ENCODE data around the gene CYP46A1.

The CYP46A1 gene

DNA sequence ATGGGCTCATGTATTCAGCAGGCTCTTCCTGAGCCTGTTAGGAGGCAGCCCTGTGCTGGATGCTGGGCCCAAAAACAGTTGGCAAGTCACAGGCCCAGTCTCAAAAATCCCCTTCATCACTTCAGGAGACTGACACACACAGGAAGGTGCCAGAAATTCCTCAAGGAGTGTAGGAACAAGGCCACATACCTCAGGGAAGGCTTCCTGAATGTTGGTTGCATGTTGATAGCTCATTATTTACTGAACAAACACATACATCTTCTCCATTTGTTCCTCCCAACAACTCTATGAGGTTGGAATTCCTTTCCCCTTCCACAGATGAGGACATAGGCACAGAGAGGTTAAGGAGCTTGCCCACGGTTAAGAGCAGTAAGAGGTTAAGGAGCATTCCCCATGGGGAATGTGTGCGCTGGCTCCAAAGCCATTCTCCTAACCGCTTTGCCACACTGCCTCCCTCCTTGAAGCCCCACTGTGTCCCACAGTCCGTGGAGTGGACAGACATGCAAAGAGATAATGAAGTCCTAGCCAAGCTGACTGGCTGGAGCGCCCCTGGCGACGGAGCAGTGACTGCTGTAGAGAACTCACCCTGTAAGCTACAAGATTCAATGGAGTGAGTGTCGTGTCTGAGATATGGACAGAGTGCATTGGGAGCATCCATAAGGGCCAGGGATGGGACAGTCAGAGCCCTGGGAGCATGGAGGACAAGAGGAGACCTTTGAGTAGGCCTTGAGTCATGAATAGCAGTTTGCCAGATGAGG, 35.9 kb upstream of the CYP46A1 start:
- Histone ChIP-seq H3K36me3 (ENCODE audit: control insufficient read depth, insufficient read depth, low read length) (no peaks in the 10 kb centered on the region), H3K27me3 (replicated peaks; ENCODE audit: control insufficient read depth, insufficient read depth, low read length) (no peaks in the 10 kb centered on the region; the same call in none of the 2 replicates), H3K4me3 (replicated peaks; ENCODE audit: low read depth, low read length) (no peak overlapping the region)
- TF ChIP-seq, protein P1, sequence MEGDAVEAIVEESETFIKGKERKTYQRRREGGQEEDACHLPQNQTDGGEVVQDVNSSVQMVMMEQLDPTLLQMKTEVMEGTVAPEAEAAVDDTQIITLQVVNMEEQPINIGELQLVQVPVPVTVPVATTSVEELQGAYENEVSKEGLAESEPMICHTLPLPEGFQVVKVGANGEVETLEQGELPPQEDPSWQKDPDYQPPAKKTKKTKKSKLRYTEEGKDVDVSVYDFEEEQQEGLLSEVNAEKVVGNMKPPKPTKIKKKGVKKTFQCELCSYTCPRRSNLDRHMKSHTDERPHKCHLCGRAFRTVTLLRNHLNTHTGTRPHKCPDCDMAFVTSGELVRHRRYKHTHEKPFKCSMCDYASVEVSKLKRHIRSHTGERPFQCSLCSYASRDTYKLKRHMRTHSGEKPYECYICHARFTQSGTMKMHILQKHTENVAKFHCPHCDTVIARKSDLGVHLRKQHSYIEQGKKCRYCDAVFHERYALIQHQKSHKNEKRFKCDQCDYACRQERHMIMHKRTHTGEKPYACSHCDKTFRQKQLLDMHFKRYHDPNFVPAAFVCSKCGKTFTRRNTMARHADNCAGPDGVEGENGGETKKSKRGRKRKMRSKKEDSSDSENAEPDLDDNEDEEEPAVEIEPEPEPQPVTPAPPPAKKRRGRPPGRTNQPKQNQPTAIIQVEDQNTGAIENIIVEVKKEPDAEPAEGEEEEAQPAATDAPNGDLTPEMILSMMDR (IDR thresholded peaks at IDR 0.05; ENCODE audit: insufficient read depth, low read length, poor library complexity, severe bottlenecking), result no peak
- no peak for DNase-seq (ENCODE audit: extremely low read depth, insufficient read length)

DNA sequence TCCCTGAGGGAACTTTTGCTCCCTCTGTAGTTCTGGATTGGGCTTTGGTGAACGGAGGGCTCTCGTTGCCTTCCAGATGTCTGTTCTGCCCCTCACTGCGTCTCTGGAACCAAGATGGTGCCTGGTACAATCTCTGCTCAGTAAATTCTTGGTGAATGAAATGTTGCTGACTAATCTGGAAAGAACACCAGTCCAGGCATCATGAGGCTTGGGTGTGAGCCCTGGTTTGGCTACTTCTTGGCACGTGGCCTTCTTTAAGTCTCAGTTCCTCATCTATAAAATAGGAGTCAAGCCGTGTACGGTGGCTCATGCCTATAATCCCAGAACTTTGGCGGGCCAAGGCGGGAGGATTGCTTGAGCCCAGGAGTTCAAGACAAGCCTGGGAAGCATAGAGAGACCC, 34.9 kb upstream of the CYP46A1 start:
- Histone ChIP-seq H3K36me3 (ENCODE audit: control insufficient read depth, insufficient read depth, low read length) (no peaks in the 10 kb centered on the region), H3K4me3 (replicated peaks; ENCODE audit: low read depth, low read length) (no peak overlapping the region), H3K27me3 (replicated peaks; ENCODE audit: control insufficient read depth, insufficient read depth, low read length) (no peaks in the 10 kb centered on the region; the same call in none of the 2 replicates)
- TF ChIP-seq, protein P1 (IDR thresholded peaks at IDR 0.05; ENCODE audit: insufficient read depth, low read length, poor library complexity, severe bottlenecking), result no peak
- no peak for DNase-seq (ENCODE audit: extremely low read depth, insufficient read length)

DNA sequence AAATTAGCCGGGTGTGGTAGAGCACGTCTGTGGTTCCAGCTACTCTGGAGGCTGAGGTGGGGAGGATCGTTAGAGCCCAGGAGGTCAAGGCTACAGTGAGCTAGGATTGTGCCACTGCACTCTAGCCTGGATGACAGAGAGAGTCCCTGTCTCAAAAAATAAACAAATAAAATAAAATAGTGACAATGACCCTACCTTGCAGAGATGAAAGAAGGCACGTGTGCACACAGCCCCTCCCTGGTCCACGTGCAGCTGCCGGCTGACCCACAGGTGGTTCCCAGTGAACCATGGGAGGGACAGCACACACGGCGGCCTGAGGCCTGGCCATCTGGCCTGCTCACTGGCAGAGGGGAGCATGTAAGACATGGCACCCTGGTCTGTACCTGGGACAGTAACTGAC, 34.5 kb upstream of the CYP46A1 start:
- Histone ChIP-seq H3K27me3 (replicated peaks; ENCODE audit: control insufficient read depth, insufficient read depth, low read length) (no peaks in the 10 kb centered on the region; the same call in none of the 2 replicates), H3K4me3 (replicated peaks; ENCODE audit: low read depth, low read length) (no peak overlapping the region), H3K36me3 (ENCODE audit: control insufficient read depth, insufficient read depth, low read length) (no peaks in the 10 kb centered on the region)
- TF ChIP-seq, protein P1 (IDR thresholded peaks at IDR 0.05; ENCODE audit: insufficient read depth, low read length, poor library complexity, severe bottlenecking), result no peak
- DNase-seq (ENCODE audit: extremely low read depth, insufficient read length), result no peak

DNA sequence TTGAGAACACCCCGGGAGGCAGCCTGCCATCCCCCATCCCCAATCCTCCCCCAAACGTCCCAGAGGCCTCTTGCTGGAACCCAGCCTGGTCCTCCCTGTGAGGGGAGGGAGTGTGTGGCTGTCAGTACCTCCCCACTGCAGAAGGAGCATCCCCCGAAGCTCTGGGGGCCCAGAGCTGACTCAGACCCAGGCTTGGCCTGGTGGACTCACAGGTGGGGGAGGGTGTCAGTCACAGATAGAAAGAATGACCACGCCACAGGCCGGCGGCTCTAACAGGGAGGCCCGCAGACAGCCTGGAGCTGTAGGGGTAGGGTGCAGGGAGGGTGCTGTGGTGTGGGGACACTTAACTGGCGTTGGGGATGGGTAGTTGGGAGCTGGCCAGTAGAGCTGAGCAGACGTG, 33.9 kb upstream of the CYP46A1 start:
- no peak for DNase-seq (ENCODE audit: extremely low read depth, insufficient read length)
- no peaks in the 10 kb centered on the region; the same call in none of the 2 replicates for H3K27me3 ChIP-seq (replicated peaks; ENCODE audit: control insufficient read depth, insufficient read depth, low read length)
- no peak overlapping the region for H3K4me3 ChIP-seq (replicated peaks; ENCODE audit: low read depth, low read length)
- TF ChIP-seq, protein P1 (IDR thresholded peaks at IDR 0.05; ENCODE audit: insufficient read depth, low read length, poor library complexity, severe bottlenecking), result no peak
- no peaks in the 10 kb centered on the region for H3K36me3 ChIP-seq (ENCODE audit: control insufficient read depth, insufficient read depth, low read length)

DNA sequence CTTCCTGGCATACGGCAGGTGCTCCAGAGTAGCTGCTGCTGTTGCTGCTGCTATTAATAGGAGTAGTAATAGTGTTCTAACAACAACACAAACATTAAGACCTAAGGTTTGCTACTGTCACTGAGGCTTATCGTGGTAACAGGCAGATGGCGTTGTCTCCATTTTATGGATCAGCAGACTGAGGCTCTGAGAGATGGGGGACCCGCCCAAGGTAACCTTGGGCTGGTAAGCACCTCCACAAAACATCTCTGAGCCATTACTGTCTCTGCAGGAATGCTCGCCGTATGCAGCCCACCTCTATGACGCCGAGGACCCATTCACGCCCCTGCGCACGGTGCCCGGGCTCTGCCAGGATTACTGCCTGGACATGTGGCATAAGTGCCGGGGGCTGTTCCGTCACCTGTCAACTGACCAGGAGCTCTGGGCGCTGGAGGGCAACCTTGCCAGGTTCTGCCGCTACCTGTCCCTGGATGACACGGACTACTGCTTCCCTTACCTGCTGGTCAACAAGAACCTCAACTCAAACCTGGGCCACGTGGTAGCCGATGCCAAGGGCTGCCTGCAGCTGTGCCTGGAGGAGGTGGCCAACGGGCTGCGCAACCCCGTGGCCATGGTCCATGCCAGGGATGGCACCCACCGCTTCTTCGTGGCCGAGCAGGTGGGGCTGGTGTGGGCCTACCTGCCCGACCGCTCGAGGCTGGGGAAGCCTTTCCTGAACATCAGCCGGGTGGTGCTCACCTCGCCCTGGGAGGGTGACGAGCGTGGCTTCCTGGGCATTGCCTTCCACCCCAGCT, 31.9 kb upstream of the CYP46A1 start:
- no peak overlapping the region for H3K4me3 ChIP-seq (replicated peaks; ENCODE audit: low read depth, low read length)
- H3K36me3 ChIP-seq (ENCODE audit: control insufficient read depth, insufficient read depth, low read length), result no peaks in the 10 kb centered on the region
- H3K27me3 ChIP-seq (replicated peaks; ENCODE audit: control insufficient read depth, insufficient read depth, low read length), result no peaks in the 10 kb centered on the region; the same call in none of the 2 replicates
- TF ChIP-seq, protein P1 (IDR thresholded peaks at IDR 0.05; ENCODE audit: insufficient read depth, low read length, poor library complexity, severe bottlenecking), result no peak
- no peak for DNase-seq (ENCODE audit: extremely low read depth, insufficient read length)

Measured in GM06990 (cell line).